CD14-positive monocyte (primary cell): ENCODE measurements around the gene AGXT. TPM values are rescaled to one million over a fixed set of nuclear protein-coding genes. Genes with fewer than 3 reads are reported as not detected.

ENCODE experiments used
- DNase-seq, 3 donors: peaks; one replicate each; pipeline ENCODE4 v3.0.0-alpha.2; 2011 to 2022
- H2AFZ ChIP-seq: 2 replicates; pipeline ENCODE4 v1.6.0; 2012; ENCODE audit warnings: mild to moderate bottlenecking, low read depth, low read length, inconsistent platforms; ENCODE audit not compliant: insufficient read depth, poor library complexity, severe bottlenecking
- H3K27ac ChIP-seq, 2 donors: 1 replicate in 1 of 2; 2 replicates in 1 of 2; pipeline ENCODE4 v1.5.1; 2012 to 2013; ENCODE audit warnings: low read length in 2 of 2, control low read depth in 1 of 2, inconsistent platforms in 1 of 2, low read depth in 1 of 2, mild to moderate bottlenecking in 1 of 2
- H3K27me3 ChIP-seq, 2 donors: one replicate each; pipeline versions ENCODE4 v1.6.0 to v1.6.1; 2011 to 2013; ENCODE audit warnings: low read length in 2 of 2; ENCODE audit not compliant: control insufficient read depth in 2 of 2, insufficient read depth in 2 of 2
- H3K36me3 ChIP-seq, 2 donors: replicated peaks in 1 of 2; 1 replicate in 1 of 2; 2 replicates in 1 of 2; pipeline versions ENCODE4 v1.5.1 to v1.6.1; 2012 to 2013; ENCODE audit warnings: low read length in 2 of 2, control low read depth in 1 of 2, inconsistent platforms in 1 of 2, mild to moderate bottlenecking in 1 of 2; ENCODE audit not compliant: insufficient read depth in 2 of 2, control insufficient read depth in 1 of 2
- H3K4me1 ChIP-seq, 2 donors: 1 replicate in 1 of 2; 2 replicates in 1 of 2; pipeline versions ENCODE4 v1.5.1 to v1.6.1; 2012 to 2013; ENCODE audit warnings: low read length in 2 of 2, control low read depth in 1 of 2, inconsistent platforms in 1 of 2, mild to moderate bottlenecking in 1 of 2, moderate library complexity in 1 of 2; ENCODE audit not compliant: insufficient read depth in 2 of 2, control insufficient read depth in 1 of 2
- H3K4me2 ChIP-seq: replicated peaks from 2 replicates; pipeline ENCODE3; 2012; ENCODE audit warnings: low read length, moderate library complexity, mild to moderate bottlenecking; ENCODE audit not compliant: poor library complexity, severe bottlenecking; ENCODE audit errors: extremely low read depth
- H3K4me3 ChIP-seq, 3 experiments: fragments of 200-600 bp in 1 of 3; sonication (generic) in 1 of 3; replicated peaks in 1 of 3; 1 replicate in 2 of 3; 2 replicates in 1 of 3; pipeline ENCODE4 v1.5.1; 2011 to 2013; ENCODE audit warnings: low read length in 3 of 3, mild to moderate bottlenecking in 3 of 3, control low read depth in 2 of 3, low read depth in 2 of 3, inconsistent platforms in 1 of 3, moderate library complexity in 1 of 3
- H3K79me2 ChIP-seq: 2 replicates; pipeline ENCODE4 v1.6.0; 2012; ENCODE audit warnings: mild to moderate bottlenecking, control low read depth, inconsistent platforms, low read length, moderate library complexity; ENCODE audit not compliant: insufficient read depth
- H3K9ac ChIP-seq: 2 replicates; pipeline ENCODE4 v1.6.0; 2017; ENCODE audit warnings: low read length, mild to moderate bottlenecking; ENCODE audit not compliant: insufficient read depth, poor library complexity, severe bottlenecking
- H3K9me3 ChIP-seq, 2 donors: replicated peaks in 1 of 2; 1 replicate in 1 of 2; 2 replicates in 1 of 2; pipeline versions ENCODE4 v1.5.1 to v1.6.1; 2012 to 2013; ENCODE audit warnings: low read length in 2 of 2, control low read depth in 1 of 2; ENCODE audit not compliant: control insufficient read depth in 1 of 2, insufficient read depth in 1 of 2
- H4K20me1 ChIP-seq: 2 replicates; pipeline ENCODE4 v1.6.0; 2012; ENCODE audit warnings: mild to moderate bottlenecking, low read length, control low read depth, moderate library complexity; ENCODE audit not compliant: insufficient read depth
- H3K27ac Mint-ChIP-seq, 7 donors: one replicate each; pipeline ENCODE4 v1.8.0; 2020; ENCODE audit warnings: mild to moderate bottlenecking in 7 of 7, mixed read lengths in 7 of 7, moderate library complexity in 6 of 7, inconsistent platforms in 2 of 7
- H3K27me3 Mint-ChIP-seq, 3 donors: one replicate each; pipeline ENCODE4 v1.8.0; 2021 to 2022; ENCODE audit warnings: low read depth in 3 of 3, mild to moderate bottlenecking in 3 of 3, mixed read lengths in 3 of 3, moderate library complexity in 3 of 3, inconsistent platforms in 1 of 3
- H3K36me3 Mint-ChIP-seq, 2 donors: one replicate each; pipeline ENCODE4 v1.8.0; 2020; ENCODE audit warnings: mixed read lengths in 2 of 2, inconsistent platforms in 1 of 2, mild to moderate bottlenecking in 1 of 2
- H3K4me1 Mint-ChIP-seq: one replicate; pipeline ENCODE4 v1.8.0; 2020; ENCODE audit warnings: mild to moderate bottlenecking, mixed read lengths
- H3K4me3 Mint-ChIP-seq, 2 donors: one replicate each; pipeline ENCODE4 v1.8.0; 2020; ENCODE audit warnings: mild to moderate bottlenecking in 2 of 2, mixed read lengths in 2 of 2, moderate library complexity in 1 of 2
- H3K9me3 Mint-ChIP-seq, 7 donors: one replicate each; pipeline ENCODE4 v1.8.0; 2020 to 2022; ENCODE audit warnings: mixed read lengths in 7 of 7, mild to moderate bottlenecking in 6 of 7, moderate library complexity in 6 of 7, inconsistent platforms in 2 of 7
- CTCF ChIP-seq: fragments of 200-600 bp; IDR thresholded peaks from one replicate; pipeline ENCODE4 v1.8.0; 2022; ENCODE audit warnings: antibody characterized with exemption, mild to moderate bottlenecking
- WGBS: methylation state at CpG from one replicate; pipeline ENCODE4 v1.1.5; 2013; ENCODE audit warnings: missing lambda C conversion rate; ENCODE audit not compliant: insufficient coverage; 5-methylcytosine and 5-hydroxymethylcytosine counted together
- intact Hi-C, 2 donors: fragments of 100-400 bp; cut with micrococcal nuclease; formaldehyde crosslinking; loops; one replicate each; pipeline versions ENCODE4 v1.15.0 to v1.15.1; 2023
- polyA plus RNA-seq, 3 donors: library from polyadenylated mRNA; depleted of rRNA in 1 of 3; unstranded in 2 of 3; stranded (reverse) in 1 of 3; fragments of 300-500 nt in 2 of 3; fragments of >200 nt in 1 of 3; fragmentation: Illumina TruSeq in 2 of 3; gene quantifications; 1 replicate in 2 of 3; 2 replicates in 1 of 3; pipeline ENCODE4 v1.2.3, GENCODE V29; 2012 to 2021

AGXT gene
- polyA plus RNA-seq, 3 donors, result not detected

GRCh38 chr2:240889601-240890560, 21.3 kb downstream of the AGXT start:
- Histone ChIP-seq H4K20me1 (no peaks in the 10 kb centered on the region), H3K9me3 (no peaks in the 10 kb centered on the region), H3K27ac (no peak overlapping the region), H2AFZ (no peak overlapping the region), H3K4me1 (peaks cover 8 to 12% of the 10 kb centered on the region in 2 donors), H3K4me3 (no peak overlapping the region), H3K9ac (no peak overlapping the region), H3K4me2 (no peak overlapping the region), H3K27me3 (no peaks in the 10 kb centered on the region), H3K79me2 (no peaks in the 10 kb centered on the region), H3K36me3 (no peaks in the 10 kb centered on the region)
- H3K4me3 Mint-ChIP-seq, result no peak overlapping the region
- peaks cover 12% of the 10 kb centered on the region for H3K4me1 Mint-ChIP-seq
- H3K27me3 Mint-ChIP-seq, result peaks cover 2 to 5% (median 2%) of the 10 kb centered on the region in 3 donors
- no peak for TF ChIP-seq CTCF
- no peaks in the 10 kb centered on the region for H3K36me3 Mint-ChIP-seq
- peaks cover 0 to 7% (median 0%) of the 10 kb centered on the region in 7 donors for H3K9me3 Mint-ChIP-seq
- DNase-seq, result no peak
- no peak overlapping the region for H3K27ac Mint-ChIP-seq
- 96% methylated on average over 38 of the region's 38 CpGs for WGBS
- intact Hi-C loops, result no loop called here

GRCh38 chr2:240890691-240891090, 22.1 kb downstream of the AGXT start:
- H3K36me3 Mint-ChIP-seq, result no peaks in the 10 kb centered on the region
- H3K4me1 Mint-ChIP-seq, result peaks cover 6% of the 10 kb centered on the region
- WGBS, result 85% methylated on average over 10 of the region's 14 CpGs
- H3K4me3 Mint-ChIP-seq, result no peak overlapping the region
- Histone ChIP-seq H3K9me3 (no peaks in the 10 kb centered on the region), H3K4me1 (peaks cover under 1 to 5% of the 10 kb centered on the region in 2 donors), H3K79me2 (no peaks in the 10 kb centered on the region), H4K20me1 (no peaks in the 10 kb centered on the region), H3K4me2 (no peak overlapping the region), H3K27me3 (no peaks in the 10 kb centered on the region), H3K36me3 (no peaks in the 10 kb centered on the region), H3K9ac (no peak overlapping the region), H3K4me3 (no peak overlapping the region), H2AFZ (no peak overlapping the region), H3K27ac (no peak overlapping the region)
- peaks cover 0 to 7% (median 0%) of the 10 kb centered on the region in 7 donors for H3K9me3 Mint-ChIP-seq
- DNase-seq, result no peak
- peaks cover 2 to 5% (median 2%) of the 10 kb centered on the region in 3 donors for H3K27me3 Mint-ChIP-seq
- no peak overlapping the region for H3K27ac Mint-ChIP-seq
- TF ChIP-seq CTCF, result no peak
- intact Hi-C loops, result no loop called here
